Pancreas (tissue), 10 donors: ENCODE data around the gene IQGAP3. TPM values are rescaled to one million over a fixed set of nuclear protein-coding genes. Genes with fewer than 3 reads are reported as not detected.

Experiments used
- ATAC-seq, 4 donors: fragments of 200-7000 bp; cut with Tn5 transposase; one replicate each; pipeline versions ENCODE4 v1.8.0 to v1.9.1; 2020; ENCODE audit warnings: mild to moderate bottlenecking in 4 of 4, moderate library complexity in 4 of 4
- DNase-seq, 6 donors: peaks; one replicate each; pipeline ENCODE4 v3.0.0-alpha.2; 2020
- FAIRE-seq: peaks from 2 replicates; lab custom pipeline; 2012; peaks lifted over from hg19 to GRCh38; lab: Jason Lieb, UNC
- H3K27ac ChIP-seq, 4 donors: fragments of 200-600 bp; sonication (generic); 1 replicate in 3 of 4; 2 replicates in 1 of 4; pipeline versions ENCODE4 v1.5.0 to v1.8.0; 2020
- H3K27me3 ChIP-seq, 4 donors: fragments of 200-600 bp; one replicate each; pipeline ENCODE4 v1.8.0; 2021
- H3K36me3 ChIP-seq, 3 donors: fragments of 200-600 bp; sonication (generic) in 1 of 3; one replicate each; pipeline versions ENCODE4 v1.5.0 to v1.8.0; 2020 to 2021
- H3K4me1 ChIP-seq, 3 donors: fragments of 200-600 bp; one replicate each; pipeline ENCODE4 v1.8.0; 2021
- H3K4me3 ChIP-seq, 4 donors: fragments of 200-600 bp; sonication (generic) in 2 of 4; one replicate each; pipeline versions ENCODE4 v1.5.0 to v1.8.0; 2020 to 2021
- H3K9me3 ChIP-seq, 4 donors: fragments of 200-600 bp; one replicate each; pipeline ENCODE4 v1.8.0; 2021
- CTCF ChIP-seq, 4 donors: fragments of 200-600 bp; sonication (generic) in 3 of 4; IDR thresholded peaks; one replicate each; pipeline versions ENCODE4 v1.5.0 to v1.8.0; 2021; ENCODE audit warnings: antibody characterized with exemption in 4 of 4
- WGBS, 2 donors: extraction: QIAGEN DNeasy Blood & Tissue Kit; methylation state at CpG; one replicate each; pipeline ENCODE4 v1.1.7; 2013; 5-methylcytosine and 5-hydroxymethylcytosine counted together
- intact Hi-C, 3 donors: fragments of 100-400 bp; cut with DNase I; formaldehyde crosslinking; loops; one replicate each; pipeline versions ENCODE4 v1.11.1 to v1.14.2; 2022
- polyA plus RNA-seq, 2 donors: library from polyadenylated mRNA; stranded (reverse); fragments of 200-250 nt; gene quantifications; one replicate each; pipeline ENCODE4 v1.2.3, GENCODE V29; 2013
- total RNA-seq, 6 donors: library from RNA; stranded (reverse); fragmentation: NEBNext Ultra II Directional in 4 of 6; extraction: Animal tissue kit (Norgen Biotek cat#: 25700) in 4 of 6; gene quantifications; one replicate each; pipeline versions ENCODE4 v1.2.1 to v1.2.4, GENCODE V29; 2021 to 2023
- donor health status: healthy with polysubstance abuse.
- donor health status: DM: no; HTN: no; CAD: no; lungs with moderate emphysema.
- donor health status: DM: no; HTN: no; CAD: no.
- donor health status: control.
- donor health status: control.
- donor health status: Bipolar disorder and iron deficiency.
- donor health status: DM: yes; HTN: yes; CAD: no.
- donor health status: DM: no; HTN: no; CAD: no.
- donor health status: DM: no; HTN: no; CAD: no.
- donor health status: DM: yes; HTN: yes; CAD: no.

Gene IQGAP3
- total and polyA plus RNA-seq, 8 donors = 0.02 to 0.90 (median 0.23) TPM; not detected in 1

GRCh38 chr1:156547982-156548381 is 24.4 kb downstream of the IQGAP3 start:
- no peaks in the 10 kb centered on the region for H3K27me3 ChIP-seq
- FAIRE-seq (no peak), ATAC-seq (peak; percentile 38 to 75 (median 57)), DNase-seq (peak; percentile 30 to 70 (median 45))
- intact Hi-C loops = no loop called here
- no peaks in the 10 kb centered on the region for H3K9me3 ChIP-seq
- H3K36me3 ChIP-seq = no peaks in the 10 kb centered on the region
- no peak overlapping the region for H3K4me3 ChIP-seq
- 46 to 54% methylated on average over 9 of the region's 9 CpGs for WGBS, 2 donors
- H3K4me1 ChIP-seq = no peaks in the 10 kb centered on the region
- no peak overlapping the region for H3K27ac ChIP-seq
- no peak for TF ChIP-seq CTCF (IDR thresholded peaks at IDR 0.05)

GRCh38 chr1:156547434-156547833 is 24.9 kb downstream of the IQGAP3 start:
- Histone ChIP-seq H3K36me3 (no peaks in the 10 kb centered on the region), H3K9me3 (no peaks in the 10 kb centered on the region), H3K27me3 (no peaks in the 10 kb centered on the region), H3K27ac (no peak overlapping the region), H3K4me3 (no peak overlapping the region), H3K4me1 (no peaks in the 10 kb centered on the region)
- WGBS, 2 donors = 94 to 97% methylated on average over 4 of the region's 4 CpGs
- TF ChIP-seq CTCF (IDR thresholded peaks at IDR 0.05) = no peak
- ATAC-seq (no peak), DNase-seq (no peak), FAIRE-seq (no peak)
- intact Hi-C loops = no loop called here

- H3K4me3 ChIP-seq = no peak overlapping the region
- H3K36me3 ChIP-seq = no peaks in the 10 kb centered on the region
- H3K27ac ChIP-seq = no peak overlapping the region
- H3K9me3 ChIP-seq = no peaks in the 10 kb centered on the region
- H3K4me1 ChIP-seq = no peaks in the 10 kb centered on the region
- no peaks in the 10 kb centered on the region for H3K27me3 ChIP-seq
- DNase-seq (no peak), FAIRE-seq (no peak), ATAC-seq (no peak)
- no peak for TF ChIP-seq CTCF (IDR thresholded peaks at IDR 0.05)
- intact Hi-C loops = no loop called here
- 95 to 97% methylated on average over 3 of the region's 3 CpGs for WGBS, 2 donors
Observed at GRCh38 chr1:156546267-156546666, 26.1 kb downstream of the IQGAP3 start.

- Histone ChIP-seq H3K4me1 (no peaks in the 10 kb centered on the region), H3K9me3 (no peaks in the 10 kb centered on the region), H3K27me3 (no peaks in the 10 kb centered on the region), H3K4me3 (no peak overlapping the region), H3K27ac (no peak overlapping the region), H3K36me3 (no peaks in the 10 kb centered on the region)
- FAIRE-seq (no peak), DNase-seq (peak in 1 of 6 donors; percentile 14), ATAC-seq (no peak)
- no peak for TF ChIP-seq CTCF (IDR thresholded peaks at IDR 0.05)
- WGBS, 2 donors = 96 to 99% methylated on average over 3 of the region's 3 CpGs
- intact Hi-C loops = no loop called here
Observed at GRCh38 chr1:156544592-156545102, 27.7 kb downstream of the IQGAP3 start.

- DNase-seq (peak in 1 of 6 donors; percentile 9), ATAC-seq (no peak), FAIRE-seq (no peak)
- Histone ChIP-seq H3K4me1 (no peaks in the 10 kb centered on the region), H3K9me3 (no peaks in the 10 kb centered on the region), H3K36me3 (no peaks in the 10 kb centered on the region), H3K27ac (no peak overlapping the region), H3K27me3 (no peaks in the 10 kb centered on the region), H3K4me3 (no peak overlapping the region)
- intact Hi-C loops = no loop called here
- no peak for TF ChIP-seq CTCF (IDR thresholded peaks at IDR 0.05)
- WGBS, 2 donors = 83 to 85% methylated on average over 1 of the region's 1 CpG
Observed at GRCh38 chr1:156543066-156543465, 29.3 kb downstream of the IQGAP3 start.
